ENCODE data around the gene LZTFL1. TPM values are rescaled to one million over a fixed set of nuclear protein-coding genes. Genes with fewer than 3 reads are reported as not detected.

LZTFL1 gene, protein sequence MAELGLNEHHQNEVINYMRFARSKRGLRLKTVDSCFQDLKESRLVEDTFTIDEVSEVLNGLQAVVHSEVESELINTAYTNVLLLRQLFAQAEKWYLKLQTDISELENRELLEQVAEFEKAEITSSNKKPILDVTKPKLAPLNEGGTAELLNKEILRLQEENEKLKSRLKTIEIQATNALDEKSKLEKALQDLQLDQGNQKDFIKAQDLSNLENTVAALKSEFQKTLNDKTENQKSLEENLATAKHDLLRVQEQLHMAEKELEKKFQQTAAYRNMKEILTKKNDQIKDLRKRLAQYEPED
- 1 to 10 TPM; 6.1 to 9.3 TPM for total RNA-seq

DNA sequence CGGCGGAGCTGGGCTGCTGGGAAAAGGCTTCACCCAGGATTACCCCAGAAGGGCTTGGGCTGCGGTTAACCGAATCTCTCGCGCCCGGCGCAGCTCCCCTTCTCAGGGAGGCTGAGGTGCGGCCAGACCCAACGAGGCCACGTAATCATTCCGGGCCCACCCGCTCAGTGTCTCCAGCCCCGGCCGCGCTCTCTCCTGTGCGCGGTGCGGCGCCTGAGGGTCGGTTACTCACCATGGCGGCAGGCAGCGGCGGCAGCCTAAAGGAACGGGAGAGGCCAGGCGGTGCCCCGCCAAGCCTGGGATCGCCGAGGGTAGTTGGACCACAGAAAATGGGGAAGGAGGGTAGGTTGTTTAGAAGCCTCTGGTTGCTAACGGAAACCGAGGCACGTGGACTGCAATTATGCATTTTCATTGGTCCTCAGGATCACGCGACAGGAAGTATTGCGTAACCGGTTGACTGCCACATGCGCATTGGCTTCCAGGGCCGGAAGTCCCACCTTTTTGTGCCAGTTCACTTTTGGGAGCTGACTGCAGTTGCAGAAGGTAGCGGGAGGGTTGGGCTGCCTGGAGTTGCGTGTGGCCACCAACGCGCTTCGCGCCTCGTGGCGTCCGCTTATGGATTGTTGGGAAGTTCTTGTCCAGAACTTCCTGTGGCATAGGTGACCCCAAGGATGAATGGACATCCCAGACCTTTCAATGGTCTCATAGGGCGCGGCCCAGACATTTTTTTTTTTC, at the start of gene LZTFL1:
Gene LZTFL1, minus strand, starts transcription at position 363 of the 735 bp plus-strand sequence. Its CDS starts 128 bp downstream, at position 235.
- peaks cover 30% of the 10 kb centered on the region for H3K4me1 Mint-ChIP-seq
- CTCF ChIA-PET, result interaction anchor here (0.6 to 2.6 kb wide), 12 partner anchors 9 to 716 kb away, joined by 3 to 10 read pairs (median 4); no protein-coding TSS in a partner anchor
- H3K27ac Mint-ChIP-seq, result peak within 1 kb of the TSS; percentile 80
- ATAC-seq, result peak; percentile 82
- no peaks in the 10 kb centered on the region for H3K36me3 Mint-ChIP-seq
- peaks cover 20% of the 10 kb centered on the region for H3K27me3 Mint-ChIP-seq
- H3K9me3 Mint-ChIP-seq (ENCODE audit: low read depth), result no peaks in the 10 kb centered on the region
- peak; percentile 96 for DNase-seq
- H3K4me3 Mint-ChIP-seq, result peak within 1 kb of the TSS; percentile 84

DNA sequence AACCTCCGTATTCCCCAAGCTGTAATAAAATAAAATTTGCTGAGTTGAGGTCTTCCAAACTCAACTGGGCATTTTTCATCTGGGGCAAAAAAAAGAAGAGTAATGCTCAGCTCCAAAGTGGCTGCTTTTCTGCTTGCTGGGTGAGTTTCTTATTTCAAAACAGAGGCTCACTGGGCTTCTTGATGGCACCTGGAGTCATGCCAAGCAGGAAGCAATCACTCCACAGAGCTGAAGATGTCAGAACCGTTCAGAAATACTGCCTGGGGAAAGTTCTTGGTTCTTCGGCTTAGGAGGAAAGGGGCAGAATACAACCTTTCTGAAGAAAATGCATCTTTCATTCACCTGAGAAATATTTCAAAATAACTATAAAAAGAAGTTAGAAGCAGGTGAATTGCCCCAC, 48.5 kb upstream of the LZTFL1 start:
- Mint-ChIP-seq H3K27ac (peak overlapping the region; percentile 83), H3K4me1 (peaks cover 74% of the 10 kb centered on the region), H3K4me3 (peak overlapping the region; percentile 70), H3K27me3 (peaks cover 39% of the 10 kb centered on the region), H3K36me3 (peaks cover 5% of the 10 kb centered on the region), H3K9me3 (ENCODE audit: low read depth) (no peaks in the 10 kb centered on the region)
- CTCF ChIA-PET, result interaction anchor here (0.9 to 1.7 kb wide), 5 partner anchors 10 to 26 kb away, joined by 3 to 5 read pairs (median 3); no protein-coding TSS in a partner anchor
- no peak for ATAC-seq
- no peak for DNase-seq

DNA sequence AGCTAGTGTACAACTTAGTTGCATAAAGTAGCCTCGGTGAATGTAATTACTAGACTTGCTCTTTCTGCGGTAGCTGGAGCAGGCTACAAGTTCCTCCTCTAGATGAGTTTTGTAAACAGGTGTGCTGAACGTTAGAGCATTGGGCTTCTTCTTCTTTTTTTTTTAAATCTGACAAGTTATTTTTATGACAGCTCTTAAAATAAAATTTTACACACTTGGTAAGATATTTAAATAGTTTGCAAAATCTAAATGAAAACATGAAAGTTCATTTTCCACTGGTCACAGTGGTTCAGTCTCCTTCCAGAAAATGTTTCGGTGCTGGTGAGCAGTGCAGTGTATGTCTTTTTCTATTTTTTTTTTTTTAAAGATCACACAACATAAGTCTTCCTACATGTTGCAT, 47.4 kb upstream of the LZTFL1 start:
- Mint-ChIP-seq H3K36me3 (peaks cover 4% of the 10 kb centered on the region), H3K27me3 (peaks cover 42% of the 10 kb centered on the region), H3K27ac (peak overlapping the region; percentile 55), H3K9me3 (ENCODE audit: low read depth) (no peaks in the 10 kb centered on the region), H3K4me3 (peak overlapping the region; percentile 12), H3K4me1 (peaks cover 79% of the 10 kb centered on the region)
- no peak for DNase-seq
- ATAC-seq, result no peak
- CTCF ChIA-PET, result interaction anchor here (1.0 to 1.7 kb wide), 2 partner anchors 25 to 49 kb away, joined by 3 read pairs; no protein-coding TSS in a partner anchor

DNA sequence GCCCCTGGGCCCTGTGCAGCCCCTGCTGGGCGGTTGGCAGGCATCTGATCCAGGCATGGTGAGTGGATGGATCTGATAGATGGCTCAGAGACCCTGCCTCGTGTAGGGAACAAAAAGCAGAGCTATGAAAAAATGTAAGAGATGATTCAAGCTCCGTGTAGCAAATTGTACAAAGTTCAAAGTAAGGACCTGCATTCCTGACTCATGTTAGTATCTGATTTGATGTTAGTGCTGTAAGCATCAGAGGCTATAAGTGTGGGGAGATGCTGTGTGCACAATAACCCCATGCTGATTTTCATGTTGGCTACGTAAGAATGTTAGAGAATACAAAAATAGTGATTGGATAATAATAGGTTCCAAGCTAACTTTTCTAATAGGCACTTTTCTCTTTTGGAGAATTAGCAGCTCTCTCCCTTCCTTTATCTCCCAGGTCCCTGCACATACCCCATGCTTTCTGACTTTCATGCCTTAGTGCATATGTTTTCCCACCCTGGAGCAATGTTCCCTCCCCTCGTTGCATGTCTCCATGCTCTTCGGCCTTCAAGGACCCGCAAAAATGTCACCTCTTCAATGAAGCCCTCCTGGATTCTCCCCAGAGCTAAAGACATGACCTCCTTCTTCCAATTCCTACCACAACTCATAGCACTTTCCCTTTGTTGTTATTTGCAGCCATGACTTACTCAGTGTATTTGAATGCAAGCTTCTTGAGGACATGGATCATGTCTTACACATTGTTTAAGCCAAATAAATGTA, 46.0 kb upstream of the LZTFL1 start:
- DNase-seq (no peak), ATAC-seq (no peak)
- H3K27me3 Mint-ChIP-seq, result peaks cover 47% of the 10 kb centered on the region
- peak overlapping the region; percentile 45 for H3K27ac Mint-ChIP-seq
- no peaks in the 10 kb centered on the region for H3K9me3 Mint-ChIP-seq (ENCODE audit: low read depth)
- H3K4me1 Mint-ChIP-seq, result peaks cover 75% of the 10 kb centered on the region
- peaks cover 4% of the 10 kb centered on the region for H3K36me3 Mint-ChIP-seq
- CTCF ChIA-PET, result interaction anchor here (0.8 to 1.5 kb wide), 4 partner anchors 23 to 55 kb away, joined by 3 read pairs; no protein-coding TSS in a partner anchor
- peak overlapping the region; percentile 68 for H3K4me3 Mint-ChIP-seq

DNA sequence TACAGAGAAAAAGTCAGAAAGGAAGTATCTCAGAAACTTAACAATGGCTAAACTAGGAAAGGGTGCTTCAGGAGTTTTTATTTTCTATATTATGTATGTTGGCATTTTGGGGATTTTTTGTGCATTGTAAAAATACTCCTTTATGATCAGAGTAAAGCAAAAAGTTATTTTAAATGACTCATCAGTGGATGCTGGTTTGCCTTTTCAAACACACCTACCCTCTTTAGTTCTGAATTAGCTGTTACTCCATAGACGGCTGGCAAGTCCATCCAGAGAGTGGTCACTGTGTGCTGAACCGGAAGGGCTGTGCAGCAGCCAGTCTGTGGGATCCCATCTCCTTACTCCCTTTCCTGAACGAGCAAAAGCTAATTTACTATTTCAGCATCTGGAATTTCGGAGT, 45.4 kb upstream of the LZTFL1 start:
- Mint-ChIP-seq H3K27me3 (peaks cover 47% of the 10 kb centered on the region), H3K36me3 (peaks cover 4% of the 10 kb centered on the region), H3K9me3 (ENCODE audit: low read depth) (no peaks in the 10 kb centered on the region), H3K4me3 (peak overlapping the region; percentile 68), H3K4me1 (peaks cover 72% of the 10 kb centered on the region), H3K27ac (peak overlapping the region; percentile 45)
- CTCF ChIA-PET, result interaction anchor here (1.1 to 1.5 kb wide), 3 partner anchors 23 to 24 kb away, joined by 3 read pairs; no protein-coding TSS in a partner anchor
- no peak for DNase-seq
- no peak for ATAC-seq

DNA sequence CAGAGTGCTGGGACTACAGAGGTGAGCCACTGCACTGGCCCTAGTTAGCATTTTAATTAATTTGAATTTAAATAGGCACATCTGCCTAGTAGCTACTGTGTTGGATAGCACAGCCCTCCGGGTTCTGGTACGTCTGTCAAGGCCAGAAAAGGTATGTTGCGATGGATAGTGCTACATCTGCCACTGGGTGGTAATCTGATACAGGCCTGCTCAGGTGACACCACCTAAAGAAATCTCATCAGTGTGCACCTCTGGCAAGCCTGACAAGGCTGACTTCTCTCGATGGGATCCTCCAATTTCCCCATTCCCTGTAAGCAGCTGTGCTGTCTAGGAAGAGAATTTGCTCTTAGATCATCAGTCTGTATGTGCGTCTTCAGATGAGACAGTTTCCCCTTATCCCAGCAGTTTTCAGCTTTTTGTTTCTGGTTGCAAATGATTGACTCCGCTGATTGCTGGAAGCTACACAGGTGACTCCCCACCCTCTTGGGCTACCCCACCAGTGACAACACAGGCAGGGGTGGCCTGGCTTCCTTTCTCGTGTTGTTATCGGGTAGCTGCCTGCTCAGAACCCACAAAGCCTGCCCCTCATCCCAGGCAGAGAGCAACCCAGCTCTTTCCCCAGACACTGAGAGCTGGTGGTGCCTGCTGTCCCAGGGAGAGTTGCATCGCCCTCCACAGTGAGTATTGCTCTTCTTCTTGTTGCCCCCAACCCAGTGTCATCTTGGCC, 44.2 kb upstream of the LZTFL1 start, which contains the start of gene CCR9:
Gene CCR9, plus strand, starts transcription at position 565 of the 727 bp plus-strand sequence. CDS start 8,391 bp downstream, outside the sequence.
- H3K27me3 Mint-ChIP-seq, result peaks cover 42% of the 10 kb centered on the region
- H3K27ac Mint-ChIP-seq, result peak within 1 kb of the TSS; percentile 45
- ATAC-seq, result no peak
- no peak for DNase-seq
- CTCF ChIA-PET, result interaction anchor here (1.4 to 1.5 kb wide), 2 partner anchors 21 to 124 kb away, joined by 3 to 4 read pairs; no protein-coding TSS in a partner anchor
- H3K4me1 Mint-ChIP-seq, result peaks cover 74% of the 10 kb centered on the region
- H3K9me3 Mint-ChIP-seq (ENCODE audit: low read depth), result no peaks in the 10 kb centered on the region
- H3K36me3 Mint-ChIP-seq, result peaks cover 4% of the 10 kb centered on the region
- H3K4me3 Mint-ChIP-seq, result peak within 1 kb of the TSS; percentile 68

DNA sequence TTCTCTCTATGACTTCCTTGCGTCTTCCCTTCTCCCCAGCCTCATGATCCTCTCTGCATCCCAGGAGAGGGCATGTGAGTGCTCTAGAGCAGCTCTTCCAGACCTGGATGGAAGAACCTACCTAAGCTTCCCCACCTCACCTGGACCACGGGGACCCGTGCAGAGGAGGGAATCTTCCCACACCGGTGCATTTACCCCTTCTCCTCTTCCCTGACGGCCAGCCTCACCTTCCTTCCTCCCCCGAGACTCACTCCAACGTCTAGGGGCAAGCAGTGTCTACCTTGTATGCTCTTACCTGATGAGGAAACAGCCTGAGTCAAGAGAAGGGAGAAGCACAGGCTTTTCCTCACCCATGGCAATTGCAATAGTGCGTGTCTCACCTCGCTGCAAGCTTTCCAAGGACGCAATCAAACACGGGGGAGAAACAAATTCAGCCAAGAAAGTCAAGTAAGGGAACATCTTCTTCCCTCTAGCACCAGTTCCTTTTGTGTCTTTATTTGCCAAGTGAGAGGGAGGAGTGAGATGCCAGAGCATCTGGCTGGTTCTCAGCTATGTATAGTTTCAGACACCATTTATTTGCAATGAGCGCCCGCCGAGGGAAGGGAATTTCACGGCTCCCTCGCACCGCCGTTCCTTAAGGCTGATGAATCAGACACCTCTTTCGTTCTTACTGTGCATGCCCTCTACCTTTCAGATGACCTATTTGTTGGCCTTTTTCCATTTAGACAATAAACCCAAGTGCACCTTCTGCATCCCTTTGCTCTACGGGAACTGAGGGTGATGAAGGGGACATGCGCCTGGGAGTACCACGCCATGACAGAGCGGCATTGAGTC, 42.7 kb upstream of the LZTFL1 start:
- DNase-seq, result no peak
- ATAC-seq, result peak; percentile 25
- peaks cover 4% of the 10 kb centered on the region for H3K36me3 Mint-ChIP-seq
- CTCF ChIA-PET, result interaction anchor here (0.6 to 2.8 kb wide), 5 partner anchors 10 to 67 kb away, joined by 3 to 10 read pairs (median 4); no protein-coding TSS in a partner anchor
- H3K27ac Mint-ChIP-seq, result peak overlapping the region; percentile 37
- peaks cover 41% of the 10 kb centered on the region for H3K27me3 Mint-ChIP-seq
- no peaks in the 10 kb centered on the region for H3K9me3 Mint-ChIP-seq (ENCODE audit: low read depth)
- H3K4me3 Mint-ChIP-seq, result peak overlapping the region; percentile 55
- peaks cover 77% of the 10 kb centered on the region for H3K4me1 Mint-ChIP-seq

DNA sequence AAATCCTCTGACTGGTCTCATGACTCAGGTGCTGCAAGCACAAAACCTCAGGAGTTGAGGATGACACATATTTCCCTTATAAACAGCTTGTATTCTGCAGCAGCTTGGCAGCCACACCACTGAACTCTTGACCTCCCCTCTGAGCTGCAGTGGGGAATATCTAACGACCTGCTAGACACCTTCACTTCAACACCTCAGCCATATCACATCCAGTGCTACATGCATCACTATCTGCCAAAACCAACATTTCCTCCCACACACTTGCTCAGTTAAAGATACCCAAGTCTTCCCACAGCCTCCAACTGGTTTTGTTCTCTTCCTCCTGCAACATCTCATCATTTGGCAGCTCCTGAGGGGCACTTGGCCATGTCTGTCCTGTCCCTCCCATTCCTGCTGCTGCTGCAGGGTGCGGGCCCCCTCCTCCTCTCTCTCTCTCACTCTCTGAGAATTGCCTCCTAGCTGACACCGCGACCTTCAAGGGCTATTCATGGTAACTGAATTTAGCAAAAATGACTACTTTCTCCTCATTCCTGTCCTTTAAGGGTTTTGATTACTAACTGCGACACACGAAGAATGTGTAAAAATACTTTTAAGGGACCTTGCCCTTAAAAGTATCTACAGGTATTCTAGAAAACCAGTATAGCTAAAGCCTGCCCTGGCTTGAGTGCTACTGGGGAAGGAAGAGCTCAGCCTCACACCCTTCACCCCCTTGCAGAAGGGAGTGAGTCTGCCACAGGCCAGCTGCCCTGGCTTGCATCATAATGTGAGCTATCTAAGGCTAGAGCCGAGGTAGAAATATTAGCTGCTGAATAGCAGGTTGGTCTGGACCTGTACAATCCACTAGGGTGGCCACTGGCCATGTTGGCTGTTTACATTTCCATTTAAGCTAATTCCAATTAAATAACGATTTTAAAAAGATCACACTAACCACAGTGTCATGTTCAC, 39.4 kb upstream of the LZTFL1 start:
- H3K27me3 Mint-ChIP-seq, result peaks cover 48% of the 10 kb centered on the region
- peak overlapping the region; percentile 69 for H3K27ac Mint-ChIP-seq
- CTCF ChIA-PET, result interaction anchor here (0.8 to 2.6 kb wide), 9 partner anchors 9 to 48 kb away, joined by 3 to 8 read pairs (median 3); no protein-coding TSS in a partner anchor
- peaks cover 63% of the 10 kb centered on the region for H3K4me1 Mint-ChIP-seq
- peak; percentile 81 for DNase-seq
- ATAC-seq, result peak; percentile 88
- H3K36me3 Mint-ChIP-seq, result peaks cover 2% of the 10 kb centered on the region
- H3K4me3 Mint-ChIP-seq, result peak overlapping the region; percentile 6
- no peaks in the 10 kb centered on the region for H3K9me3 Mint-ChIP-seq (ENCODE audit: low read depth)

DNA sequence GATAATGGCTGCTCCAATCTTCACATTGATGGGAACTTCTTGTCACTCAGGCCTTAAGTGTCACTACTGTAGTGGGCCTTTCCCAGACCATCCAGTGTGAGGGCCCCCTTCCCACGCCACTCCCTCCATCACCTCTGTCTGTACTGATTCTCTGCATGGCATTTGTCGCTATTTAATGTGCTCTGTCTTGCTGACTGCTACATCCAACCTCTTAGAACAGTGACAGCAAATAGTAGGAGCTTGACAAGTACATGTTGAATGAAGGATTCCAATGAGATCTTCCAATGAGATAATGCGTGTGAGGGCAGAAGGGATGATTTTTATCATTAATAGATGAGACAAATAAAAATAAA, 38.8 kb upstream of the LZTFL1 start:
- Mint-ChIP-seq H3K9me3 (ENCODE audit: low read depth) (no peaks in the 10 kb centered on the region), H3K4me3 (no peak overlapping the region), H3K36me3 (peaks cover 2% of the 10 kb centered on the region), H3K27ac (peak overlapping the region; percentile 69), H3K4me1 (peaks cover 58% of the 10 kb centered on the region), H3K27me3 (peaks cover 49% of the 10 kb centered on the region)
- peak; percentile 7 for ATAC-seq
- CTCF ChIA-PET, result interaction anchor here (0.8 to 2.6 kb wide), 7 partner anchors 10 to 49 kb away, joined by 3 to 8 read pairs (median 3); no protein-coding TSS in a partner anchor
- no peak for DNase-seq

DNA sequence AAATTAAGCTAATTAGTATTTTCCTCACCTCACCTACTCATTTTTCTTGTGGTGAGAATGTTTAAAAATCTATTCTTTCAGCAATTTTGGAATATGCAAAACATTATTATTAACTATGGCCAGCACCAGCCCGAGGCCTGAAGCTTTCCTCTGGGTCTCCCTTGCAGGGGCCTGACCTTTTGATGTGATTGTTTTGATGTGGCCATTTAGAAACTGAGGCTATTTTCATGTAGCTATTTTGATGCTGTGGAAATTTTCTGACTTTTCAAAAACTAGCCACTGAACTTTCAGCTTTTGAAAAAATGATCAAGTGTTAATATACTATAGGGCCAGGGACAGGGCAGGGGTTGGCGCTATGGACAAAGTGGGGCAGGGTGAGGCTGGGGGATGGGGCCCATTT, 36.2 kb upstream of the LZTFL1 start:
- H3K27me3 Mint-ChIP-seq, result peaks cover 49% of the 10 kb centered on the region
- ATAC-seq, result no peak
- H3K9me3 Mint-ChIP-seq (ENCODE audit: low read depth), result peaks cover 5% of the 10 kb centered on the region
- peaks cover 53% of the 10 kb centered on the region for H3K4me1 Mint-ChIP-seq
- no peak for DNase-seq
- H3K4me3 Mint-ChIP-seq, result no peak overlapping the region
- no peak overlapping the region for H3K27ac Mint-ChIP-seq
- H3K36me3 Mint-ChIP-seq, result peaks cover 10% of the 10 kb centered on the region
- CTCF ChIA-PET, result interaction anchor here (0.7 kb wide), 1 partner anchor 8 kb away, joined by 3 read pairs; no protein-coding TSS in a partner anchor

Measured in activated CD8-positive, alpha-beta memory T cell treated with anti-CD3 and anti-CD28 coated beads, Interleukin-2, amount 10 ng/mL, durations not matched to agents 7 days and 5 days (primary cell).